ENCODE results near the gene ART4.

The ART4 gene

DNA sequence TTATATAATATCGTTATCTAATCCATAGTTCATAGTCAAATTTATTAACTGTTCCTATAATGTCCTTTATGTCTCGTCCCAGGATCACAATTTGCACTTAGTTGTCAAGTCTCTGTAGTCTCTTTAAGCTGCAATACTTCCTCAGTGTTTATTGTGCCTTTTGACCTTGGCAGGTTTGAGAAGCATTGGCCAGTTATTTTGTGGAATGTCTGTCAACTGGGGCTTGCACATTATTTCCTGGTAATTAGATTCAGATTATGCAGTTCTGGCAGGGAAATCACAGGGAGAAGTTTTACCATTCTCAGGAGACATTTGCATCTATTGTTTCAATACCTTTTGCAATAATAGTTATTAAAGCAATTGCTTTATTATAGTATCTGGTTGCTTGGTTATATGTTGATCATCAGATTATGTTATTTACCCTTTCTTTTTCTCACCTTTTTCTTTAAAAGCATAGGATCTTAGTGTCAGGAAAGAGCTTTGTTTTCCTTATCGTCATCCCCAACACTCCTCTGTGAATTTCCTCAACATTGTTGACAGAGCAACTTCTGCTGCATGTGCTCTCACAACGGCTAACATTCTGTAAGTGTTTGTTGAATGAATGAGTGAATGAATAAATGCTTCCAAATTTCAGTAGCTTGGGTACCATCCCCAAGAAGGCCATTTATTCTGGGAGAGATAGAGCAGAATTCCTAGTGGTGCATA, 3.7 kb upstream of the ART4 start:
- Histone ChIP-seq H3K4me3 (replicated peaks; ENCODE audit: insufficient read depth, low read length) (no peak overlapping the region), H3K27me3 (ENCODE audit: insufficient read depth, poor library complexity, severe bottlenecking) (no peaks in the 10 kb centered on the region), H3K27ac (replicated peaks) (no peak overlapping the region)
- TF ChIP-seq, protein P1, sequence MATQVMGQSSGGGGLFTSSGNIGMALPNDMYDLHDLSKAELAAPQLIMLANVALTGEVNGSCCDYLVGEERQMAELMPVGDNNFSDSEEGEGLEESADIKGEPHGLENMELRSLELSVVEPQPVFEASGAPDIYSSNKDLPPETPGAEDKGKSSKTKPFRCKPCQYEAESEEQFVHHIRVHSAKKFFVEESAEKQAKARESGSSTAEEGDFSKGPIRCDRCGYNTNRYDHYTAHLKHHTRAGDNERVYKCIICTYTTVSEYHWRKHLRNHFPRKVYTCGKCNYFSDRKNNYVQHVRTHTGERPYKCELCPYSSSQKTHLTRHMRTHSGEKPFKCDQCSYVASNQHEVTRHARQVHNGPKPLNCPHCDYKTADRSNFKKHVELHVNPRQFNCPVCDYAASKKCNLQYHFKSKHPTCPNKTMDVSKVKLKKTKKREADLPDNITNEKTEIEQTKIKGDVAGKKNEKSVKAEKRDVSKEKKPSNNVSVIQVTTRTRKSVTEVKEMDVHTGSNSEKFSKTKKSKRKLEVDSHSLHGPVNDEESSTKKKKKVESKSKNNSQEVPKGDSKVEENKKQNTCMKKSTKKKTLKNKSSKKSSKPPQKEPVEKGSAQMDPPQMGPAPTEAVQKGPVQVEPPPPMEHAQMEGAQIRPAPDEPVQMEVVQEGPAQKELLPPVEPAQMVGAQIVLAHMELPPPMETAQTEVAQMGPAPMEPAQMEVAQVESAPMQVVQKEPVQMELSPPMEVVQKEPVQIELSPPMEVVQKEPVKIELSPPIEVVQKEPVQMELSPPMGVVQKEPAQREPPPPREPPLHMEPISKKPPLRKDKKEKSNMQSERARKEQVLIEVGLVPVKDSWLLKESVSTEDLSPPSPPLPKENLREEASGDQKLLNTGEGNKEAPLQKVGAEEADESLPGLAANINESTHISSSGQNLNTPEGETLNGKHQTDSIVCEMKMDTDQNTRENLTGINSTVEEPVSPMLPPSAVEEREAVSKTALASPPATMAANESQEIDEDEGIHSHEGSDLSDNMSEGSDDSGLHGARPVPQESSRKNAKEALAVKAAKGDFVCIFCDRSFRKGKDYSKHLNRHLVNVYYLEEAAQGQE (IDR thresholded peaks at IDR 0.05; ENCODE audit: insufficient replicate concordance, low read depth): no peak
- TF ChIP-seq, protein P2, sequence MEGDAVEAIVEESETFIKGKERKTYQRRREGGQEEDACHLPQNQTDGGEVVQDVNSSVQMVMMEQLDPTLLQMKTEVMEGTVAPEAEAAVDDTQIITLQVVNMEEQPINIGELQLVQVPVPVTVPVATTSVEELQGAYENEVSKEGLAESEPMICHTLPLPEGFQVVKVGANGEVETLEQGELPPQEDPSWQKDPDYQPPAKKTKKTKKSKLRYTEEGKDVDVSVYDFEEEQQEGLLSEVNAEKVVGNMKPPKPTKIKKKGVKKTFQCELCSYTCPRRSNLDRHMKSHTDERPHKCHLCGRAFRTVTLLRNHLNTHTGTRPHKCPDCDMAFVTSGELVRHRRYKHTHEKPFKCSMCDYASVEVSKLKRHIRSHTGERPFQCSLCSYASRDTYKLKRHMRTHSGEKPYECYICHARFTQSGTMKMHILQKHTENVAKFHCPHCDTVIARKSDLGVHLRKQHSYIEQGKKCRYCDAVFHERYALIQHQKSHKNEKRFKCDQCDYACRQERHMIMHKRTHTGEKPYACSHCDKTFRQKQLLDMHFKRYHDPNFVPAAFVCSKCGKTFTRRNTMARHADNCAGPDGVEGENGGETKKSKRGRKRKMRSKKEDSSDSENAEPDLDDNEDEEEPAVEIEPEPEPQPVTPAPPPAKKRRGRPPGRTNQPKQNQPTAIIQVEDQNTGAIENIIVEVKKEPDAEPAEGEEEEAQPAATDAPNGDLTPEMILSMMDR (IDR thresholded peaks at IDR 0.05; ENCODE audit: insufficient read depth, low read length): no peak
- no peak for TF ChIP-seq POLR2AphosphoS5 (IDR thresholded peaks at IDR 0.05; ENCODE audit: low read depth)
- TF ChIP-seq SPI1 (IDR thresholded peaks at IDR 0.05; ENCODE audit: borderline replicate concordance, low read depth): no peak
- no peak for DNase-seq (ENCODE audit: low read depth in 1 of 2, low spot score in 1 of 2)

DNA sequence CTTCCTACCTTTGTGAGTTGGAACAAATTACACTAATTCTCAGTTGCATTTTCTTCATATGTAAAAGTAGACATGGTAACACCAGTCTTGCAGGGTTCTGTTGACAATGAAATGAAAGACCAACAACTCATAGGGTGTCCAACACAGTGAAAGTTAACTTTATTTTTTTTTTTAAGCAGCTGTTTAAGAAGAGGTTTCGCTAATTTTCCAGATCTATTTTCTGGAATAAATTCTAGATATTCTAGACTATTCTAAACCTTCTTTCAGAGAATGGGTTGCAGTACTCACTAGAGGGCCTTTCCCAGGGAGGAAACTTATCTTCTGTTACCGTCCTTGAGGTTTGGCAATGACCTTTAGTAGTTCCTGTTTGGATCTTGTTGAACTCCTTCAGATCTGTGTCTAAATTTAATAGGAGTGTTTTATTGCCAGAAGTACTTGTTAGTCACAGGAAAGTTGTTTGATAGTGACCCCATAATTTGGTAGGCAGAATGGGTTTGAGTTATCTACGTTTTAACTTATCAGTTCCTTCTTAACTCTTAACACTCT, 2.8 kb upstream of the ART4 start:
- peak; percentile 18 to 46 for DNase-seq (ENCODE audit: low read depth in 1 of 2, low spot score in 1 of 2)
- H3K27me3 ChIP-seq (ENCODE audit: insufficient read depth, poor library complexity, severe bottlenecking): no peaks in the 10 kb centered on the region
- TF ChIP-seq POLR2AphosphoS5 (IDR thresholded peaks at IDR 0.05; ENCODE audit: low read depth) (no peak), GABPA (IDR thresholded peaks at IDR 0.05; ENCODE audit: low read depth) (no peak), SPI1 (IDR thresholded peaks at IDR 0.05; ENCODE audit: borderline replicate concordance, low read depth) (no peak; the same call in 1 of the 2 replicates)
- TF ChIP-seq, protein P2 (IDR thresholded peaks at IDR 0.05; ENCODE audit: insufficient read depth, low read length): no peak
- TF ChIP-seq, protein P1 (IDR thresholded peaks at IDR 0.05; ENCODE audit: insufficient replicate concordance, low read depth): no peak
- H3K4me3 ChIP-seq (replicated peaks; ENCODE audit: insufficient read depth, low read length): no peak overlapping the region
- H3K27ac ChIP-seq (replicated peaks): no peak overlapping the region; the same call in 1 of the 2 replicates

DNA sequence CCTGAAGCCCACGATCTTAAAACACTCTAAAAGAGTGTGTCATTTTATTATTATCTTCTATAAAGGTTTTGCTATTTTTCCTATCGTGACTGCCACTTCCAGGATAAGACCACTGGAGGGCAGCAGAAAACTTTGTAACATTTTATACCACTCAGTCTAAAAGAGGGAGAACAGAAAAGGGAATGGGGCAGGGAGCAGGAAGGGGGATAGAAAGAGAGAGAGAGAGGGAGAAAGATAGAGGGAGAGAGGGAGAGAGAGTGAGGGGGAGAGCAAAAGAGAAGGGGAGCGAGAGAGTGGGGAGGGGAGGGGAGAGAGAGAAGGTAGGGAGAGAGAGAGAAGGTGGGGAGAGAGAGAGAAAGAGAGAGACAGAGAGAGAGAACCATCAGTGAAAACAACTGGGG, 2.0 kb upstream of the ART4 start:
- no peaks in the 10 kb centered on the region for H3K27me3 ChIP-seq (ENCODE audit: insufficient read depth, poor library complexity, severe bottlenecking)
- DNase-seq (ENCODE audit: low read depth in 1 of 2, low spot score in 1 of 2): peak; percentile 5 to 52
- TF ChIP-seq, protein P2 (IDR thresholded peaks at IDR 0.05; ENCODE audit: insufficient read depth, low read length): peak; percentile 53
- TF ChIP-seq SPI1 (IDR thresholded peaks at IDR 0.05; ENCODE audit: borderline replicate concordance, low read depth): no peak
- H3K4me3 ChIP-seq (replicated peaks; ENCODE audit: insufficient read depth, low read length): no peak overlapping the region
- no peak overlapping the region for H3K27ac ChIP-seq (replicated peaks)
